ENCODE measurements around the gene BACE2. TPM values are rescaled to one million over a fixed set of nuclear protein-coding genes. Genes with fewer than 3 reads are reported as not detected.

Gene BACE2
- total RNA-seq, 1 donor from 2014 or later, result 82.8 TPM

DNA sequence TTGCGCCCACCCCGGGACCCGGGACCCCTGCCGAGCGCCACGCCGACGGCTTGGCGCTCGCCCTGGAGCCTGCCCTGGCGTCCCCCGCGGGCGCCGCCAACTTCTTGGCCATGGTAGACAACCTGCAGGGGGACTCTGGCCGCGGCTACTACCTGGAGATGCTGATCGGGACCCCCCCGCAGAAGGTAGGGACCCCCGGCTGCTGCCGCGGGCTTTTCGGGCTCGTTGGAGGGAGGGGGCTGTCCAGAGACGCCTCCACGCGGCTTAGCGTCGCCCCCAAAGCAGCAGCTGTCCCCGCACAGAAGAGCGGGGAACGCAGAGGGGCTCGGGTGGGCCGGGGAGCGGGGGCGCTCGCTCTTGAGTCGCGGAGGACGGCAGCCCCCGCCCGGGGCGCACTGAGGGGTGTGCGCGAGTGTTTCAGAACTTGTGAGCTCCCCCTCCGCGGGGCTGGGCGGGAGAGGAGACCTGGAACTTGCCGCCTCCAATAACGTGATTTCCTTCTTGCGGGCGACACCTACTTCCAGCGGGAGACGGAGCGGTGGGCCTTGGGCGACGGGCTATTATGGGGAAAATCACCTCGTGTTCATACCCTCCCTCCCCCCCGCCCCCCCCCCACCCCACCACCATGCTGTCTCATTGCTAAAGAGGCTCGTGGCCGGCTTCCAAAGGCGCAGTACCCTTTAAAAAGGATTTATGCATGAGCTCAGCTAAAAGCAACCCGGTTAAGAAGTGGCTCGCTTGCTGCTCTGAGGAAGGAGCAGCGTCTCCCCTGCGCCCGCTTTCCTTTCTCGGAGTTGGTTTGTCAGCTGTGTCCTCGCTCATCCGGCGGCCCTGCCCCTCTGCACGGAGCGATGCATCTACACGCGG is 664 bp downstream of the BACE2 start:
- peak overlapping the region; percentile 80 for H3K4me3 ChIP-seq (ENCODE audit: low read depth, low read length)
- no peaks in the 10 kb centered on the region for H3K36me3 ChIP-seq (ENCODE audit: control insufficient read depth, insufficient read depth, low read length)
- no peaks in the 10 kb centered on the region for H3K27me3 ChIP-seq (ENCODE audit: control insufficient read depth, insufficient read depth, low read length)
- DNase-seq (ENCODE audit: low read depth), result peak; percentile 21
- TF ChIP-seq, protein P1, sequence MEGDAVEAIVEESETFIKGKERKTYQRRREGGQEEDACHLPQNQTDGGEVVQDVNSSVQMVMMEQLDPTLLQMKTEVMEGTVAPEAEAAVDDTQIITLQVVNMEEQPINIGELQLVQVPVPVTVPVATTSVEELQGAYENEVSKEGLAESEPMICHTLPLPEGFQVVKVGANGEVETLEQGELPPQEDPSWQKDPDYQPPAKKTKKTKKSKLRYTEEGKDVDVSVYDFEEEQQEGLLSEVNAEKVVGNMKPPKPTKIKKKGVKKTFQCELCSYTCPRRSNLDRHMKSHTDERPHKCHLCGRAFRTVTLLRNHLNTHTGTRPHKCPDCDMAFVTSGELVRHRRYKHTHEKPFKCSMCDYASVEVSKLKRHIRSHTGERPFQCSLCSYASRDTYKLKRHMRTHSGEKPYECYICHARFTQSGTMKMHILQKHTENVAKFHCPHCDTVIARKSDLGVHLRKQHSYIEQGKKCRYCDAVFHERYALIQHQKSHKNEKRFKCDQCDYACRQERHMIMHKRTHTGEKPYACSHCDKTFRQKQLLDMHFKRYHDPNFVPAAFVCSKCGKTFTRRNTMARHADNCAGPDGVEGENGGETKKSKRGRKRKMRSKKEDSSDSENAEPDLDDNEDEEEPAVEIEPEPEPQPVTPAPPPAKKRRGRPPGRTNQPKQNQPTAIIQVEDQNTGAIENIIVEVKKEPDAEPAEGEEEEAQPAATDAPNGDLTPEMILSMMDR (IDR thresholded peaks at IDR 0.05; ENCODE audit: insufficient read depth, low read length, poor library complexity, severe bottlenecking), result peak; percentile 2

DNA sequence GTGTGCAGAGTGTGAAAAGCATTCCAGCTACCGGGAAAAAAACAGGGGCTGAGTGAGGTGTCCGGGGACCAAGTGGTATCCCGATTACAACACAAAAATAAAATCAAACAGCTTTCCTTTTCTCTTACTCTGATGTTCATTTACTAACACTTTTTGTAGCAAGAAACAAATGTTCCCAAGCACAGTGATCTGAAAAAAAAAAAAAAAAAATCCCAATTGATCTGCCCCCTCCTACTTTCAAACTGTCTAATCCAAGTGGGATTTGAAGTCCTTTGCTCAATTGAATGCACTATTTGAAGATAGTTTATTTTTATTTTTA is 1.3 kb downstream of the BACE2 start:
- DNase-seq (ENCODE audit: low read depth), result no peak
- Histone ChIP-seq H3K4me3 (ENCODE audit: low read depth, low read length) (peak overlapping the region; percentile 80), H3K36me3 (ENCODE audit: control insufficient read depth, insufficient read depth, low read length) (no peaks in the 10 kb centered on the region), H3K27me3 (ENCODE audit: control insufficient read depth, insufficient read depth, low read length) (no peaks in the 10 kb centered on the region)
- TF ChIP-seq, protein P1 (IDR thresholded peaks at IDR 0.05; ENCODE audit: insufficient read depth, low read length, poor library complexity, severe bottlenecking), result no peak

DNA sequence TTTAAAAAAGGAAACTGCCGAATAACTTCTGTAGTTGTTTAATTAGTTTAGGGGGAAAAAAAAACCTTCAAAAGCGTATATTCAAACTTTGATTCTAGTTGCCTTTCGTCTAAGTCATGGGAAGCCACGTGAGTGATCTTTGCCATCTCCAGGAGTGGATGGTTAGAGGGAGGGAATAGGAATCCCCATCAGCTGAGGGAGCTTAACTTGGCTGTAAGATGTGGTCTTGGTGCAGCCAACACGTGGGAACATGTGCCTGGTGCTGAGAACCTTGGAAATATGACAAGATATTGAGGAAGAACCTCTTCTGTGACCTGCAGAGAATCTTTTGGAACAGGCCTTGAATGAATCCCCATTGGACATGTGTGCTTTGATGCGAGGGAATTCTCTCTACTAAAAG is 1.7 kb downstream of the BACE2 start:
- Histone ChIP-seq H3K36me3 (ENCODE audit: control insufficient read depth, insufficient read depth, low read length) (no peaks in the 10 kb centered on the region), H3K4me3 (ENCODE audit: low read depth, low read length) (no peak overlapping the region), H3K27me3 (ENCODE audit: control insufficient read depth, insufficient read depth, low read length) (no peaks in the 10 kb centered on the region)
- DNase-seq (ENCODE audit: low read depth), result no peak
- TF ChIP-seq, protein P1 (IDR thresholded peaks at IDR 0.05; ENCODE audit: insufficient read depth, low read length, poor library complexity, severe bottlenecking), result no peak

DNA sequence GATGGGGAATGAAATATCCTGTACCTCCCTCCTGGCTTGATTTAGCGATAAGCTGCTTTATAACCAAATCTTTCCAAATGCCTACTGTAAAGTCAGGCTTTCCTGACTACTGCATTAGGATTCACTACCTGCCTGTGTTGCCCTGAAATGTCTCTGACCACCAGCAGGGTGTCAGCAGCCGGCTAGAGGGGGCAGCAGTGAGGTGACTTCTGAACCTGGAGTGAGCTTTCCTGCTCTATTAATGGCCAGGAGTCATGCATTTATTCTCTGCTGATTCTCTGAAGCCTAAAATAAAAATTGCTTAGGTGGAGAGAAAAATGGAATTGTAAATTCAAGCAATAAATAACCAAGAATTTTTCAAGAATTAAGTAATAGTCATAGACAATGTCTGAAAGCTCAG is 2.5 kb downstream of the BACE2 start:
- Histone ChIP-seq H3K36me3 (ENCODE audit: control insufficient read depth, insufficient read depth, low read length) (no peaks in the 10 kb centered on the region), H3K27me3 (ENCODE audit: control insufficient read depth, insufficient read depth, low read length) (no peaks in the 10 kb centered on the region), H3K4me3 (ENCODE audit: low read depth, low read length) (no peak overlapping the region)
- TF ChIP-seq, protein P1 (IDR thresholded peaks at IDR 0.05; ENCODE audit: insufficient read depth, low read length, poor library complexity, severe bottlenecking), result peak; percentile 91
- no peak for DNase-seq (ENCODE audit: low read depth)

DNA sequence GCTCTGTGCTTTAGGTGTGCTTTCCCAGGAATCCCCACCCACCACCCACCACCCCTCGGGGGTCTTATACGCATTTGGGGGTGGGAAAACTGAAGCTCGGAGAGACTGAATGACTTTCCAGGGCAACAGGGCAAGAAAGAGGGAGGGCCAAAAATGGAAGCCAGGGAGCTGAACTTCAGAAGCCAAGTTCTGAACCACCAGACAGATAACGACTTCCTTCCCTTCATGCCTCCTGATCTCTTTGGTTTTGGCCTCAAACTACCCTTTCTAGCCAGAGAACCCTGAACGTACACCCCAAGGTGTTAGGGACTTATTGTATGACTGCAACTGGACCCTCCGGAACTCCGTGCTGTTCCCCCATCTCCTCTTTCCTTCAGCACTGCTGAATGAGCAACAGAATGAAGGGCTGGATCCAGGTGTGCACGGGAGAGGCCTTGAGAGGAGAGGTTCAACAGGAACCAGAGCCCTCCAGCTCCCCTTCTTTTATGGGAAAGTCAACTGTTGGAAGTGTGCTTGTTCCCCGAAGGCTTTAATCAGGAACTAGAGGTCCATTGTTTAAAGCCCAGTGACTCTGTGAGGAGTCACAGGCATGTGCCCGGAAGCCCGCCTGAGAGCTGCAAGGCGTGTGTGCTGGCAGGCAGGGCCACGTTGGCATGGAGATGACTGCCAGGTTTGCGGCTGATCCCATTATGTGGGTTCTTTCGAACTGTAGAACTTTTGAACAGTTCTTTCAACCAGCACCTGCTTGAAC is 3.1 kb downstream of the BACE2 start:
- Histone ChIP-seq H3K4me3 (ENCODE audit: low read depth, low read length) (no peak overlapping the region), H3K27me3 (ENCODE audit: control insufficient read depth, insufficient read depth, low read length) (no peaks in the 10 kb centered on the region), H3K36me3 (ENCODE audit: control insufficient read depth, insufficient read depth, low read length) (no peaks in the 10 kb centered on the region)
- peak; percentile 38 for DNase-seq (ENCODE audit: low read depth)
- TF ChIP-seq, protein P1 (IDR thresholded peaks at IDR 0.05; ENCODE audit: insufficient read depth, low read length, poor library complexity, severe bottlenecking), result no peak

Data from kidney epithelial cell (primary cell).